Gastrocnemius medialis (tissue), 4 donors: Measurements from ENCODE around the gene XYLB.

Experiments
- POLR2A ChIP-seq, 2 donors: fragments of 450-650 bp; IDR thresholded peaks; one replicate each; pipeline ENCODE4 v1.6.1; 2017; ENCODE audit warnings: antibody characterized with exemption in 2 of 2, mild to moderate bottlenecking in 2 of 2, moderate library complexity in 2 of 2
- TF ChIP-seq, protein P1 (sequence below), 5 experiments: fragments of 450-650 bp in 3 of 5; fragments of 200-600 bp in 2 of 5; sonication (generic) in 2 of 5; IDR thresholded peaks in 4 of 5; conservative IDR thresholded peaks in 1 of 5; 1 replicate in 4 of 5; 2 replicates in 1 of 5; pipeline ENCODE4 v1.5.1; 2016 to 2019; ENCODE audit warnings: antibody characterized with exemption in 5 of 5, mild to moderate bottlenecking in 3 of 5, moderate library complexity in 3 of 5

DNA sequence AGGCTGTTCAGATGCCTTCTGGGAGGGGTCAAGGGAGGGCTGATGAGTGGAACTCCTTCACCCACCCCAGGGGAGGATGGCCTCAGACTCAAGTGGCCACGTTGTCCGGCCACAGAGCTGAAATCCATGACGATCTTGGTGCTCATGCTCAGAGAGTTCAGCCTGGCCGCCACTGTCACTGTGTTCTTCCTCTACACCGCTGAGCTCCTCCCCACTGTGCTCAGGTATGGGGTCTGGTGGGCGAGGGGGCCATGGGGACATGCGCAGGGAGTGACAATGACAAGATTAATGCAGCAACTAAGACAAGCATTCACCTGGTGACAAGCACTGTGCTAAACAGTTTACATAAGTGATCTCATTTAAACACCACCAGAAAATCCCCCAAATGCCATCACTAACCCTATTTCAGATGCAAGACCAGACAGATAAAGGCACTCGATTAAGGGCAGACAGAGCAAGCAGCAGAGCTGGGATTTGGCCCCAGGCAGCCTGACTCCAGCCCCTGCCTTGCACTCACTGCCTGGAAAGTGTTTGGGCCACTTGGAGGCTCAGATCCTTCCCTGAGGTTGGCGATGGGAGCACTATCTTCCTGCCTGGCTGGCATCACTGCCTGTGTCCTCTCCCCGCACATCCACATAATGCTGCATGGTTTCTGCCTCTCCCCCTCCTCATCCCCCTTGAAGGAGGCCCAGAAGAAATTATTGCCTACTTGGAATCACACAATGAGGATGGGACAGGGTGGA lies 30.9 kb upstream of the XYLB start:
- TF ChIP-seq, protein P1, sequence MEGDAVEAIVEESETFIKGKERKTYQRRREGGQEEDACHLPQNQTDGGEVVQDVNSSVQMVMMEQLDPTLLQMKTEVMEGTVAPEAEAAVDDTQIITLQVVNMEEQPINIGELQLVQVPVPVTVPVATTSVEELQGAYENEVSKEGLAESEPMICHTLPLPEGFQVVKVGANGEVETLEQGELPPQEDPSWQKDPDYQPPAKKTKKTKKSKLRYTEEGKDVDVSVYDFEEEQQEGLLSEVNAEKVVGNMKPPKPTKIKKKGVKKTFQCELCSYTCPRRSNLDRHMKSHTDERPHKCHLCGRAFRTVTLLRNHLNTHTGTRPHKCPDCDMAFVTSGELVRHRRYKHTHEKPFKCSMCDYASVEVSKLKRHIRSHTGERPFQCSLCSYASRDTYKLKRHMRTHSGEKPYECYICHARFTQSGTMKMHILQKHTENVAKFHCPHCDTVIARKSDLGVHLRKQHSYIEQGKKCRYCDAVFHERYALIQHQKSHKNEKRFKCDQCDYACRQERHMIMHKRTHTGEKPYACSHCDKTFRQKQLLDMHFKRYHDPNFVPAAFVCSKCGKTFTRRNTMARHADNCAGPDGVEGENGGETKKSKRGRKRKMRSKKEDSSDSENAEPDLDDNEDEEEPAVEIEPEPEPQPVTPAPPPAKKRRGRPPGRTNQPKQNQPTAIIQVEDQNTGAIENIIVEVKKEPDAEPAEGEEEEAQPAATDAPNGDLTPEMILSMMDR (IDR thresholded peaks at IDR 0.05 in 4 of 5, conservative IDR thresholded peaks at IDR 0.05 in 1 of 5): no peak
- no peak for TF ChIP-seq POLR2A (IDR thresholded peaks at IDR 0.05)
